CD8-positive, alpha-beta memory T cell (primary cell): ENCODE results near the gene ZFC3H1. TPM values are rescaled to one million over a fixed set of nuclear protein-coding genes. Genes with fewer than 3 reads are reported as not detected.
"Not testable (repeated sequence)": the region's sequence is repeated elsewhere in the genome, so short reads cannot be mapped to it uniquely, and the experiment has no call there.

Source experiments
- CTCF ChIA-PET: fragments of 350-600 bp; sonication (Branson Sonifier 250); formaldehyde crosslinking; loops from one replicate; lab custom pipeline; 2021; ENCODE audit warnings: antibody characterized with exemption; lab: Charles Lee
- POLR2A ChIA-PET: fragments of 350-600 bp; sonication (Branson Sonifier 250); formaldehyde crosslinking; loops from one replicate; lab custom pipeline; 2021; ENCODE audit warnings: antibody characterized with exemption; lab: Charles Lee
- DNase-seq, 5 donors: peaks; one replicate each; pipeline versions ENCODE4 v3.0.0 to v3.0.0-alpha.2; 2020 to 2022; ENCODE audit warnings: mixed read lengths in 1 of 5
- H3K27ac ChIP-seq: one replicate; pipeline ENCODE4 v1.7.0; 2013; ENCODE audit warnings: low read depth, mild to moderate bottlenecking, low read length, moderate library complexity
- H3K27me3 ChIP-seq: 2 replicates; pipeline ENCODE4 v1.7.0; 2013; ENCODE audit warnings: low read length, mild to moderate bottlenecking; ENCODE audit not compliant: insufficient read depth, poor library complexity, severe bottlenecking
- H3K36me3 ChIP-seq: 2 replicates; pipeline ENCODE4 v1.7.0; 2013; ENCODE audit warnings: mild to moderate bottlenecking, low read length, moderate library complexity; ENCODE audit not compliant: insufficient read depth
- H3K4me1 ChIP-seq: 2 replicates; pipeline ENCODE4 v1.7.0; 2013; ENCODE audit warnings: mild to moderate bottlenecking, low read length, moderate library complexity; ENCODE audit not compliant: insufficient read depth
- H3K4me3 ChIP-seq: 2 replicates; pipeline ENCODE4 v1.7.0; 2013; ENCODE audit warnings: mild to moderate bottlenecking, low read length
- H3K9me3 ChIP-seq: 2 replicates; pipeline ENCODE4 v1.7.0; 2013; ENCODE audit warnings: mild to moderate bottlenecking, low read length
- H3K27ac Mint-ChIP-seq, 8 donors: one replicate each; pipeline ENCODE4 v1.8.0; 2020 to 2021; ENCODE audit warnings: mixed read lengths in 8 of 8, mild to moderate bottlenecking in 6 of 8, inconsistent platforms in 3 of 8, moderate library complexity in 3 of 8
- H3K27me3 Mint-ChIP-seq, 2 donors: one replicate each; pipeline ENCODE4 v1.8.0; 2020 to 2021; ENCODE audit warnings: mixed read lengths in 2 of 2, mild to moderate bottlenecking in 1 of 2, moderate library complexity in 1 of 2
- H3K36me3 Mint-ChIP-seq, 3 donors: one replicate each; pipeline ENCODE4 v1.8.0; 2020 to 2021; ENCODE audit warnings: mixed read lengths in 3 of 3, inconsistent platforms in 1 of 3, mild to moderate bottlenecking in 1 of 3
- H3K4me1 Mint-ChIP-seq, 3 donors: one replicate each; pipeline ENCODE4 v1.8.0; 2020 to 2021; ENCODE audit warnings: mixed read lengths in 3 of 3, inconsistent platforms in 1 of 3, mild to moderate bottlenecking in 1 of 3
- H3K4me3 Mint-ChIP-seq, 7 donors: one replicate each; pipeline ENCODE4 v1.8.0; 2020 to 2021; ENCODE audit warnings: mixed read lengths in 7 of 7, mild to moderate bottlenecking in 6 of 7, moderate library complexity in 4 of 7, inconsistent platforms in 2 of 7
- H3K9me3 Mint-ChIP-seq, 5 donors: one replicate each; pipeline ENCODE4 v1.8.0; 2020 to 2022; ENCODE audit warnings: mixed read lengths in 5 of 5, mild to moderate bottlenecking in 3 of 5, moderate library complexity in 2 of 5, inconsistent platforms in 1 of 5
- polyA plus RNA-seq: library from polyadenylated mRNA; unstranded; fragments of 300-500 nt; fragmentation: Illumina TruSeq; gene quantifications from one replicate; pipeline ENCODE4 v1.2.3, GENCODE V29; 2021
- total RNA-seq, 2 experiments: library from RNA; stranded (reverse); gene quantifications; one replicate each; pipeline ENCODE4 v1.2.3, GENCODE V29; 2021

The ZFC3H1 gene
- total and polyA plus RNA-seq, 3 experiments from 2014 or later = 27.9 to 42.6 (median 37.5) TPM

DNA sequence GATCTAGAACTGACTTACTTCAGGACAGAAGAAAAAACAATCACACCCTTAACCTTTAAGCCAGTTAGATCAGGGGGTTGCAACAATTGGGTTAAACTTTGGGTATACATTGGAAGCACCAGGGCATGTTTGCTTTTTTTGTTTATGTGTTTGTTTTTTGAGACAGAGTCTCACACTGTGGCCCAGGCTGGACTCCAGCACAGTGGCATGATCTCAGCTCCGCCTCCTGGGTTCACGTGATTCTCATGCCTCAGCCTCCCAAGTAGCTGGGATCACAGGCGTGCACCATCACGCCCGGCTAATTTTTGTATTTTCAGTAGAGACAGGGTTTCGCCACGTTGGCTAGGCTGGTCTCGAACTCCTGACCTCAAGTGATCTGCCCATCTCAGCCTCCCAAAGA, 38.5 kb upstream of the ZFC3H1 start:
- H3K36me3 ChIP-seq = peaks cover 15% of the 10 kb centered on the region

DNA sequence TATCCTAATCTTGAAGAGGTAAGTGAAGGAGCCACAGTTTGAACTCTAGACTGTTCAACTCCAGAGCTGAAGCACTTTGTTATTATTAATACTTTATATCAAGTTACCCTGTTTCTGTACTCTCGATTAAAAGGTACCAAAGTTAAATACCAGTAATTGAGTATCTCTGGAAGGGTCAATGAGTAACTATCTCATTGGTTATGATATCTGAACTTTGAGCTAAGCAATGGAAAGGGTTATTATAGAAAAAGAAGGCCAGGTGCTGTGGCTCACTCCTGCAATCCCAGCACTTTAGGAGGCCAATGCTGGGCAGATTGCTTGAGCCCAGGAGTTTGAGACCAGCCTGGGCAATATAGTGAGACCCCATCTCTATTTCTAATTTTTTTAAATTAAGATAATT, 32.1 kb upstream of the ZFC3H1 start:
- Histone ChIP-seq H3K4me3 (no peak overlapping the region), H3K36me3 (peaks cover 12% of the 10 kb centered on the region), H3K4me1 (no peaks in the 10 kb centered on the region), H3K9me3 (no peaks in the 10 kb centered on the region), H3K27me3 (no peaks in the 10 kb centered on the region), H3K27ac (no peak overlapping the region)
- H3K4me1 Mint-ChIP-seq = peaks cover 2 to 19% (median 16%) of the 10 kb centered on the region in 3 donors
- H3K9me3 Mint-ChIP-seq = no peaks in the 10 kb centered on the region
- CTCF ChIA-PET = interaction anchor here (1.2 kb wide), 1 partner anchor 10 kb away, joined by 3 read pairs; the partner anchor contains the start of gene TMEM19
- no peak for DNase-seq
- POLR2A ChIA-PET = no interaction called here
- no peaks in the 10 kb centered on the region for H3K27me3 Mint-ChIP-seq
- no peak overlapping the region for H3K4me3 Mint-ChIP-seq
- H3K36me3 Mint-ChIP-seq = peaks cover 4 to 51% (median 13%) of the 10 kb centered on the region in 3 donors
- H3K27ac Mint-ChIP-seq = no peak overlapping the region

More for the DNA sequence above, 38.5 kb upstream of the ZFC3H1 start:
- H3K27ac ChIP-seq, H3K27me3 Mint-ChIP-seq, H3K4me3 ChIP-seq, H3K4me3 Mint-ChIP-seq, H3K9me3 Mint-ChIP-seq, CTCF ChIA-PET, H3K9me3 ChIP-seq, H3K4me1 ChIP-seq, H3K27me3 ChIP-seq, POLR2A ChIA-PET, H3K4me1 Mint-ChIP-seq, DNase-seq: not testable (repeated sequence)
- peaks cover 4 to 60% (median 16%) of the 10 kb centered on the region in 3 donors for H3K36me3 Mint-ChIP-seq
- peak overlapping the region in 1 of 8 donors; percentile 66 for H3K27ac Mint-ChIP-seq

- peaks cover 0 to 44% (median 7%) of the 10 kb centered on the region in 3 donors for H3K36me3 Mint-ChIP-seq
- no peak overlapping the region for H3K4me3 ChIP-seq
- ChIA-PET CTCF (no interaction called here), POLR2A (no interaction called here)
- no peak for DNase-seq
- H3K27ac ChIP-seq = no peak overlapping the region
- peaks cover 9% of the 10 kb centered on the region for H3K36me3 ChIP-seq
- no peaks in the 10 kb centered on the region for H3K27me3 ChIP-seq
- H3K27me3 Mint-ChIP-seq = no peaks in the 10 kb centered on the region
- H3K9me3 ChIP-seq = no peaks in the 10 kb centered on the region
- no peaks in the 10 kb centered on the region for H3K9me3 Mint-ChIP-seq
- H3K4me1 ChIP-seq = no peaks in the 10 kb centered on the region
- peaks cover 5 to 26% (median 22%) of the 10 kb centered on the region in 3 donors for H3K4me1 Mint-ChIP-seq
- H3K4me3 Mint-ChIP-seq = no peak overlapping the region
- peak overlapping the region in 3 of 8 donors; percentile 4 to 94 (median 54) for H3K27ac Mint-ChIP-seq
Observed at GRCh38 chr12:71694099-71694820, 30.6 kb upstream of the ZFC3H1 start.

DNA sequence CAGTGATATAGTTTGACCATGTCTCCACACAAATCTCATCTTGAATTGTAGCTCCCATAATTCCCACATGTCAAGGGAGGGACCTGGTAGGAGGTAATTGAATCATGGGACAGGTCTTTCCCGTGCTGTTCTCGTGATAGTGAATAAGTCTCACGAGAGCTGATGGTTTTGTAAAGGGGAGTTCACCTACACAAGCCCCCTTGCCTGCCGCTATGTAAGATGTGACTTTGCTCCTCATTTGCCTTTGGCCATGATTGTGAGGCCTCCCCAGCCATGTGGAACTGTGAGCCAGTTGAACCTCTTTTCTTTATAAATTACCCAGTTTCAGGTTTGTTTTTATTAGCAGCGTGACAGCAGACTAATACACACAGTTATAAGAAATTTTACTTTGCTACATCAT, 30.0 kb upstream of the ZFC3H1 start:
- H3K4me3 ChIP-seq, H3K27ac ChIP-seq, H3K27me3 Mint-ChIP-seq, DNase-seq, H3K36me3 ChIP-seq, CTCF ChIA-PET, POLR2A ChIA-PET, H3K27me3 ChIP-seq, H3K4me1 ChIP-seq, H3K4me3 Mint-ChIP-seq, H3K9me3 ChIP-seq, H3K9me3 Mint-ChIP-seq: not testable (repeated sequence)
- H3K27ac Mint-ChIP-seq = peak overlapping the region in 2 of 8 donors; percentile 66 to 86
- H3K4me1 Mint-ChIP-seq = peaks cover 6 to 32% (median 28%) of the 10 kb centered on the region in 3 donors
- peaks cover 0 to 38% (median 7%) of the 10 kb centered on the region in 3 donors for H3K36me3 Mint-ChIP-seq

- Histone ChIP-seq H3K27me3 (no peaks in the 10 kb centered on the region), H3K4me3 (no peak overlapping the region), H3K9me3 (no peaks in the 10 kb centered on the region), H3K27ac (no peak overlapping the region), H3K4me1 (no peaks in the 10 kb centered on the region), H3K36me3 (no peaks in the 10 kb centered on the region)
- Mint-ChIP-seq H3K4me1 (peaks cover 8 to 37% (median 34%) of the 10 kb centered on the region in 3 donors), H3K27ac (no peak overlapping the region), H3K36me3 (peaks cover 0 to 33% (median 5%) of the 10 kb centered on the region in 3 donors), H3K4me3 (no peak overlapping the region), H3K27me3 (peaks cover 0 to under 1% of the 10 kb centered on the region in 2 donors), H3K9me3 (no peaks in the 10 kb centered on the region)
- no peak for DNase-seq
- ChIA-PET POLR2A (no interaction called here), CTCF (no interaction called here)
Observed at GRCh38 chr12:71693126-71693525, 29.5 kb upstream of the ZFC3H1 start.

DNA sequence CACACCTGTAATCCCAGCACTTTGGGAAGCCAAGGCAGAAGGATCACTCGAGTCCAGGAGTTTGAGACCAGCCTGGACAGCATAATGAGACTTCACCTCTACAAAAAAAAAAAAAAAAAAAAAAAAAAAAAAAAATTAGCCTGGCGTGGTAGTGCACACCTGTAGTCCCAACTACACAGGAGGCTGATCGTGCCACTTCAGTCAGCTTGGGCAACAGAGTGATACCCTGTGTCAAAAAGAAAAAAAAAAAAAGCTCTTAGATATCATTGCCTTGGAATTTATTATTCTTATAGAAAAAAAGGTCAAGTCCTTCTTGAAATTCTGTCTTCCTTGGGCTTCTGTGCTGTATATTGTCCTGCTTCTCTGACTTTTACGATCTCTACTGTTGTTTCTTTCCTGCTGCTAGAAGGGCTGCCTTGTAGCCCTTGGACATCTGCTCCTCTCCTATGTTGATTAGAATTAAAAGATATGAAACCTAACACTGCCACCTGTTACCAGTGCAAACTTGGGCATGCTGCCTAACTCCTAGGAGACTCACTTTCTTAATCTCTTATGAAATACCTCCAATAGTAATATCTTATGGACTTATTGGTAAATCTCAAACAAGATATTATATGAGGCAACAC, 28.0 kb upstream of the ZFC3H1 start:
- no peaks in the 10 kb centered on the region for H3K27me3 ChIP-seq
- Mint-ChIP-seq H3K27ac (peak overlapping the region in 1 of 8 donors; percentile 4), H3K4me3 (no peak overlapping the region), H3K9me3 (no peaks in the 10 kb centered on the region), H3K36me3 (peaks cover 0 to 20% (median 5%) of the 10 kb centered on the region in 3 donors), H3K27me3 (peaks cover 0 to 2% of the 10 kb centered on the region in 2 donors), H3K4me1 (peaks cover 19 to 52% (median 48%) of the 10 kb centered on the region in 3 donors)
- no peaks in the 10 kb centered on the region for H3K36me3 ChIP-seq
- no peak for DNase-seq
- H3K27ac ChIP-seq = no peak overlapping the region
- POLR2A ChIA-PET = interaction anchor here (0.7 kb wide), 1 partner anchor 35 kb away, joined by 8 read pairs; no protein-coding TSS in a partner anchor
- CTCF ChIA-PET = no interaction called here
- H3K4me3 ChIP-seq = no peak overlapping the region
- H3K9me3 ChIP-seq = no peaks in the 10 kb centered on the region
- peaks cover 12% of the 10 kb centered on the region for H3K4me1 ChIP-seq

DNA sequence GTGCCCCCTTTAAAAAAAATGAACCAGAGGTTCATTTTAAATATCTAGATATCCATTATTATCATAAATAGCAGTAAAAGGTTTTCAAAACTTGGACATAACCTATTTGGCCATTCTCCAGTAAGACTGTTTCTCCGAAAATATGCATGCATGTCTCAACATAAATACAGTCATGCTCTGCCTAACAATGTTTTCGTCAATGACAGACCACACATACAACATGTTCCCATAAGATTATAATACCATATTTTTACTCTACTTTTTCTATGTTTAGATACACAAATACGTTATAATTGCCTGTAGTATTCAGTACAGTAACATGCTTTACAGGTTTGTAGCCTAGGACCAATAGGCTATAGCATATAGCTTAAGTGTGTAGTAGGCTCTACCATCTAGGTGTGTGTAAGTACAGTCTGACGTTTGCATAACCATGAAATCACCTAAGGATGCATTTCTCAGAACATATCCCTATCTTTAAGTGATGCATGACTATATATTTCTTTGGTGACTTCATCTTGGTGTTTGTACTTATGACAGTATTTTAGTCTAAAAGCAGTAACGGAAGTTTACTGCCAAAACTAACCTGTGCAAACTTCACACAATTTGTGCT, 25.4 kb upstream of the ZFC3H1 start:
- Mint-ChIP-seq H3K27ac (no peak overlapping the region), H3K36me3 (peaks cover 0 to 18% (median 3%) of the 10 kb centered on the region in 3 donors), H3K4me1 (peaks cover 22 to 62% (median 48%) of the 10 kb centered on the region in 3 donors), H3K4me3 (peak overlapping the region in 1 of 7 donors; percentile 45), H3K9me3 (no peaks in the 10 kb centered on the region), H3K27me3 (peaks cover 0 to 2% of the 10 kb centered on the region in 2 donors)
- H3K4me1 ChIP-seq = peaks cover 24% of the 10 kb centered on the region
- no peaks in the 10 kb centered on the region for H3K36me3 ChIP-seq
- ChIA-PET POLR2A (no interaction called here), CTCF (interaction anchor here (1.0 kb wide), 1 partner anchor 58 kb away, joined by 3 read pairs; no protein-coding TSS in a partner anchor)
- no peaks in the 10 kb centered on the region for H3K27me3 ChIP-seq
- no peak overlapping the region for H3K27ac ChIP-seq
- no peak for DNase-seq
- no peak overlapping the region for H3K4me3 ChIP-seq
- H3K9me3 ChIP-seq = no peaks in the 10 kb centered on the region
